HEK293T (cell line): ENCODE results near the gene KRTAP4-16.
"Not testable (repeated sequence)": the region's sequence is repeated elsewhere in the genome, so short reads cannot be mapped to it uniquely, and the experiment has no call there.

Experiments
- CTCF ChIA-PET: fragments of 350-600 bp; formaldehyde crosslinking; extraction: SDS; loops from one replicate; lab custom pipeline; 2021; ENCODE audit warnings: antibody characterized with exemption, inconsistent platforms; lab: Yijun Ruan, JAX
- POLR2A ChIA-PET: fragments of 350-600 bp; formaldehyde crosslinking; extraction: SDS; loops from one replicate; lab custom pipeline; 2020; ENCODE audit warnings: antibody characterized with exemption, inconsistent platforms; lab: Yijun Ruan, JAX
- DNase-seq: peaks from one replicate; pipeline ENCODE4 v3.0.0; 2012; ENCODE audit warnings: mixed read lengths; ENCODE audit errors: extremely low spot score
- ARNT ChIP-seq: fragments of 450-650 bp; IDR thresholded peaks from 2 replicates; pipeline ENCODE4 v1.6.1; 2017; ENCODE audit warnings: mild to moderate bottlenecking
- BHLHE40 ChIP-seq: fragments of 450-650 bp; IDR thresholded peaks from 2 replicates; pipeline ENCODE4 v1.6.1; 2016; ENCODE audit warnings: mild to moderate bottlenecking, moderate library complexity, borderline replicate concordance
- CTBP1 ChIP-seq: fragments of 450-650 bp; IDR thresholded peaks from 2 replicates; pipeline ENCODE4 v1.6.1; 2016; ENCODE audit warnings: borderline replicate concordance
- ELF4 ChIP-seq: fragments of 450-650 bp; IDR thresholded peaks from 2 replicates; pipeline ENCODE4 v1.6.1; 2017; ENCODE audit warnings: antibody characterized with exemption
- FOXA1 ChIP-seq: fragments of 450-650 bp; IDR thresholded peaks from 2 replicates; pipeline ENCODE4 v1.6.1; 2016; ENCODE audit warnings: mild to moderate bottlenecking
- FOXK2 ChIP-seq: fragments of 450-650 bp; IDR thresholded peaks from 2 replicates; pipeline ENCODE4 v1.6.1; 2016; ENCODE audit warnings: mild to moderate bottlenecking
- FOXM1 ChIP-seq: fragments of 450-650 bp; IDR thresholded peaks from 2 replicates; pipeline ENCODE4 v1.6.1; 2017; ENCODE audit warnings: mild to moderate bottlenecking, borderline replicate concordance
- HDGF ChIP-seq: fragments of 450-650 bp; IDR thresholded peaks from 2 replicates; pipeline ENCODE4 v1.6.1; 2017; ENCODE audit warnings: antibody characterized with exemption, borderline replicate concordance
- L3MBTL2 ChIP-seq: fragments of 450-650 bp; conservative IDR thresholded peaks from 2 replicates; pipeline ENCODE4 v1.6.1; 2016; ENCODE audit warnings: mild to moderate bottlenecking
- LEF1 ChIP-seq: fragments of 450-650 bp; IDR thresholded peaks from 2 replicates; pipeline ENCODE4 v1.6.1; 2017; ENCODE audit warnings: mild to moderate bottlenecking, borderline replicate concordance
- NFRKB ChIP-seq: fragments of 450-650 bp; IDR thresholded peaks from 2 replicates; pipeline ENCODE4 v1.6.1; 2016; ENCODE audit warnings: mild to moderate bottlenecking, moderate library complexity
- PKNOX1 ChIP-seq: fragments of 450-650 bp; IDR thresholded peaks from 2 replicates; pipeline ENCODE4 v1.6.1; 2016
- SP1 ChIP-seq: fragments of 450-650 bp; IDR thresholded peaks from 2 replicates; pipeline ENCODE4 v1.6.1; 2017
- SUZ12 ChIP-seq: fragments of 450-650 bp; IDR thresholded peaks from 2 replicates; pipeline ENCODE4 v1.6.1; 2016; ENCODE audit warnings: mild to moderate bottlenecking
- TARDBP ChIP-seq: fragments of 450-650 bp; IDR thresholded peaks from 2 replicates; pipeline ENCODE4 v1.6.1; 2016
- ZNF384 ChIP-seq: fragments of 450-650 bp; IDR thresholded peaks from 2 replicates; pipeline ENCODE4 v1.6.1; 2016

Gene KRTAP4-16

DNA sequence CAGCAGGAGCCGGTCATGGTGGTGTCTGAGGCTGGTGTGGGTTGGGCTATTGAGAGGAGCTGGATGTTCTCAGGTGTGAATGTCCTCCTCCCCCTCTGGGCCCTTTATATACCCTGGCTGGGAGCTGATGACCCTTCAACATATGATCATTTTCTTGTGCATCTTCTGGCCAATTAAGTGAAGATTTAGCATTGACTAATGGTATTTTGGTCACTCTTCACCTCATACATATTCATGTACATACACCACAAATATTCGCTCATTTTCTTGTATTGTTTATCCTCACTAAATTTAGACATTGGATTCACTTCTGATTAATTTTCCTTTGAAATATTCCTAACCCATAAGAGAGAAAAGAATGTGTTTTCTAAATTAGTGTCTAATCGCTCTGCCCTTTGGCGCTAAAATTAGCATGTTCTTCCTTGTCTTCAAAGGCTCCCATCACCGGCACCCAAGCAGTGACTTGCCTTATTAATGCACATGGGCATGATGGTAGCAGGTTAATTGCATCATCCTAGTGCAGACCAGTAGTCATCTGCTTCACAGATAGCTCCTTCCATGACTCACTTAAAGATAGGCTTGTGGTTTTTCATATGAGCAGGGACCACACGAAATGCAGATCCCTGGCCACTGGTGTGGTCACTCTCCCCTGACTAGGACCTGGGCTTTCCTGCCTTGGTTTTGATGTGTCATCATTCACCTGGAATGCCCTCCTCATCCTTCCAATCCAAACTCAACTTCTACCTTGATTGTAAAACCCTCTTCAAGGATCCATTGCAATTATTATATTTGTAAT lies 36.0 kb downstream of the KRTAP4-16 start, which contains the start of gene KRTAP2-4:
Gene KRTAP2-4 (minus strand): TSS at position 51 of the 796 bp plus-strand sequence. CDS start 34 bp downstream, at position 17.
- TF ChIP-seq CTBP1 (no peak), SUZ12 (no peak), SP1 (no peak), ZNF384 (no peak), FOXM1 (no peak), HDGF (no peak), FOXK2 (no peak), FOXA1 (no peak)
- POLR2A ChIA-PET = no interaction called here
- no peak for DNase-seq

DNA sequence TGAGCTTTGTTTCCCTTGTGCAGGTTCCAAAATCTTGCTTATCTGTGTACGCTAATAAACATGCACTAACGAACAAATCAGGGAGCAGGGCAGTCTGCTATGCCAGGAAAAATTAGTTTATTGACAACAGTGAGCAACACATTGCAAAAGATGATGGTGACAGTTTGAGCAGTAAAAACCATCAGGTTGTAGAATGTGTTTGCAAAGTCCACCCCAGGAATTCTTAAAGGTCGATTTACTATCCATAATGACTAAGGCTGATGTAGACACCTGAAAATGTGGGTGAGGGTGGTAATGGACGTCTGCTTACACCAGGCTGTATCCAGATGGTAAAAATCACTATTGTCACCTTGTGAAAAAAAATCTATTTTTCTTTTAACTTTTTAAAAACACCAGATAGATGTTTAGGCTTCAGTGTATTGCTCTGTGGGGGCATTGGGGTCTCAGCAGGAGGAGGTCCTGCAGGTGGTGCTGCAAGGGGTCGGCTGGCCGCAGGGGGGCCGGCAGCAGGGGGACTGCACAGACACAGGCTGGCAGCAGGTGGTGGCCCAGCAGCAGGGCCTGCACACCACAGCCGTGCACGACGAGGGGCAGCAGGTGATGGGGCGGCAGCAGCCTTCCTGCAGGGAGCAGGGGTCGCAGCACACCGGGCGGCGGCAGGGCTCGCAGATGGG lies 36.9 kb downstream of the KRTAP4-16 start:
- CTCF ChIA-PET, POLR2A ChIA-PET, DNase-seq: not testable (repeated sequence)

More for the DNA sequence above, 36.0 kb downstream of the KRTAP4-16 start, which contains the start of gene KRTAP2-4:
- CTCF ChIA-PET = no interaction called here

- no peak for DNase-seq
- CTCF ChIA-PET = no interaction called here
- POLR2A ChIA-PET = no interaction called here
- TF ChIP-seq L3MBTL2 = no peak
- no peak for TF ChIP-seq FOXK2
Measured at GRCh38 chr17:41064301-41064700, 37.7 kb downstream of the KRTAP4-16 start.

- TF ChIP-seq ZNF384 (no peak), HDGF (no peak), FOXA1 (no peak), NFRKB (no peak), FOXM1 (no peak)
- no peak for DNase-seq
- POLR2A ChIA-PET = no interaction called here
- CTCF ChIA-PET = no interaction called here
Measured at GRCh38 chr17:41063449-41063848, 38.6 kb downstream of the KRTAP4-16 start.

- CTCF ChIA-PET = no interaction called here
- no peak for DNase-seq
- POLR2A ChIA-PET = no interaction called here
- TF ChIP-seq SP1 (no peak), ZNF384 (no peak), ARNT (no peak), NFRKB (no peak), PKNOX1 (no peak), BHLHE40 (no peak), HDGF (no peak), FOXM1 (no peak), L3MBTL2 (no peak), LEF1 (no peak), ELF4 (no peak), SUZ12 (no peak), TARDBP (no peak), CTBP1 (no peak), FOXK2 (no peak), FOXA1 (no peak)
Measured at GRCh38 chr17:41061964-41062363, 40.0 kb downstream of the KRTAP4-16 start.

GRCh38 chr17:41060052-41060604 lies 41.9 kb downstream of the KRTAP4-16 start, which contains the start of gene KRTAP2-3:
Gene KRTAP2-3, minus strand, starts transcription at chr17:41060114. Its CDS starts 64 bp downstream, at chr17:41060050.
- ChIA-PET CTCF (no interaction called here), POLR2A (no interaction called here)
- DNase-seq = no peak
- no peak for TF ChIP-seq BHLHE40
- no peak for TF ChIP-seq NFRKB
- no peak for TF ChIP-seq TARDBP
- no peak for TF ChIP-seq ELF4
- TF ChIP-seq PKNOX1 = no peak
- TF ChIP-seq FOXK2 = no peak

DNA sequence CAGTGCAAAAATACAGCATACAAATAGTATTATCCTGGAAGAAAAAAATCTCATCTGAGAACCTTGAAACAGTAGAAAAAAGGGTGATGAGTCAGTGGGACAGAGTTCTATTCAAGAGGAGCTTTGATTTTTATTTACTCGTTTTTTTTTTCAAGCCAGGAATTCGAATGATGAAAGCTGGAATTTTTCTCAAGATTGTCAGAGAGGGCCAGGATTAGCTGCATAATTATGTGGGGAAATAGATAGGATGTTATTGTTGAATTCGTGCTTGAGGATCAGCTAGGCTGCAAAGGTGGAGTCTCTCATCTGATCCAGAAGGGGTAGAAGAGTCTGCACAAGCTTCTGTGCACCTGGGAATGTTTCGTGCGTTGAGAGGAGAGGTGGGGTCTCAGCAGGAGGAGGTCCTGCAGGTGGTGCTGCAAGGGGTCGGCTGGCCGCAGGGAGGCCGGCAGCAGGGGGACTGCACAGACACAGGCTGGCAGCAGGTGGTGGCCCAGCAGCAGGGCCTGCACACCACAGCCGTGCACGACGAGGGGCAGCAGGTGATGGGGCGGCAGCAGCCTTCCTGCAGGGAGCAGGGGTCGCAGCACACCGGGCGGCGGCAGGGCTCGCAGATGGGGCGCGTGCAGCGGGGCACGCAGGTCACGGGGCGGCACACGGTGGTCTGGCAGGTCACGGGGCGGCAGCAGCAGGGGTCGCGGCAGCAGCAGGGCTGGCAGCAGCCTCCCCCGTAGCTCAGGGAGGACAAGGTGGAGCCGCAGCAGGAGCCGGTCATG lies 42.5 kb downstream of the KRTAP4-16 start:
- CTCF ChIA-PET, POLR2A ChIA-PET, DNase-seq: not testable (repeated sequence)
